Caco-2 (cell line): ENCODE results near the gene RPUSD4. TPM values are rescaled to one million over a fixed set of nuclear protein-coding genes. Genes with fewer than 3 reads are reported as not detected.

Experiments used
- BruUV-seq: library from RNA; stranded (reverse); fragments of 400-500 nt; replicated peaks from 2 replicates; lab custom pipeline; 2021; lab: Mats Ljungman, UMichigan
- CTCF ChIA-PET: fragments of 300-600 bp; sonication (Branson Sonifier 250); formaldehyde crosslinking; loops from one replicate; lab custom pipeline; 2022; ENCODE audit warnings: antibody characterized with exemption; lab: Charles Lee
- POLR2A ChIA-PET: fragments of 300-600 bp; sonication (Branson Sonifier 250); formaldehyde crosslinking; loops from one replicate; lab custom pipeline; 2022; ENCODE audit warnings: antibody characterized with exemption; lab: Charles Lee
- DNase-seq, 2 experiments: peaks; one replicate each; pipeline versions ENCODE4 v3.0.0 to v3.0.0-alpha.2; 2020 to 2022
- H3K27me3 ChIP-seq: replicated peaks from 2 replicates; pipeline ENCODE4 v1.6.0; 2011; ENCODE audit warnings: low read length; ENCODE audit not compliant: control insufficient read depth, insufficient read depth
- H3K36me3 ChIP-seq: 2 replicates; pipeline ENCODE4 v1.5.1; 2011; ENCODE audit warnings: low read length; ENCODE audit not compliant: control insufficient read depth, insufficient read depth
- H3K4me1 ChIP-seq: fragments of 250-450 bp; sonication (Bioruptor Pico); 2 replicates; pipeline ENCODE4 v1.5.1; 2020; ENCODE audit warnings: mild to moderate bottlenecking
- H3K4me3 ChIP-seq: 2 replicates; pipeline ENCODE4 v1.5.1; 2011; ENCODE audit warnings: low read depth, mild to moderate bottlenecking, control low read depth, low read length
- H3K9me3 ChIP-seq: fragments of 250-450 bp; sonication (Bioruptor Pico); 2 replicates; pipeline ENCODE4 v1.5.1; 2020; ENCODE audit warnings: mild to moderate bottlenecking, moderate library complexity
- H3K27ac Mint-ChIP-seq: one replicate; pipeline ENCODE4 v1.8.0; 2022; ENCODE audit warnings: mixed read lengths; ENCODE audit not compliant: unreplicated experiment
- H3K27me3 Mint-ChIP-seq: one replicate; pipeline ENCODE4 v1.8.0; 2022; ENCODE audit warnings: mixed read lengths; ENCODE audit not compliant: insufficient read depth, unreplicated experiment
- H3K36me3 Mint-ChIP-seq: one replicate; pipeline ENCODE4 v1.8.0; 2022; ENCODE audit warnings: mild to moderate bottlenecking, mixed read lengths; ENCODE audit not compliant: insufficient read depth, unreplicated experiment
- H3K4me1 Mint-ChIP-seq: one replicate; pipeline ENCODE4 v1.8.0; 2022; ENCODE audit warnings: low read depth, mixed read lengths; ENCODE audit not compliant: unreplicated experiment
- H3K4me3 Mint-ChIP-seq: one replicate; pipeline ENCODE4 v1.8.0; 2022; ENCODE audit warnings: mild to moderate bottlenecking, moderate library complexity, mixed read lengths; ENCODE audit not compliant: unreplicated experiment
- H3K9me3 Mint-ChIP-seq: one replicate; pipeline ENCODE4 v1.8.0; 2022; ENCODE audit warnings: mixed read lengths; ENCODE audit not compliant: unreplicated experiment
- CTCF ChIP-seq, 2 experiments: fragments of 200-600 bp in 1 of 2; IDR thresholded peaks; 1 replicate in 1 of 2; 2 replicates in 1 of 2; pipeline versions ENCODE4 v1.5.1 to v1.8.0; 2011 to 2022; ENCODE audit warnings: antibody characterized with exemption in 1 of 2, control low read depth in 1 of 2, inconsistent platforms in 1 of 2, low read depth in 1 of 2, low read length in 1 of 2, mild to moderate bottlenecking in 1 of 2, moderate library complexity in 1 of 2; ENCODE audit not compliant: insufficient read depth in 1 of 2, severe bottlenecking in 1 of 2, unreplicated experiment in 1 of 2
- intact Hi-C: fragments of 100-400 bp; cut with micrococcal nuclease; formaldehyde crosslinking; loops from one replicate; pipeline ENCODE4 v1.10.0; 2022; ENCODE audit not compliant: unreplicated experiment
- total RNA-seq: library from RNA; stranded (reverse); gene quantifications from 2 replicates; pipeline ENCODE4 v1.2.3, GENCODE V29; 2022

RPUSD4 gene
- total RNA-seq, 1 experiment from 2014 or later: 74.2 TPM

DNA sequence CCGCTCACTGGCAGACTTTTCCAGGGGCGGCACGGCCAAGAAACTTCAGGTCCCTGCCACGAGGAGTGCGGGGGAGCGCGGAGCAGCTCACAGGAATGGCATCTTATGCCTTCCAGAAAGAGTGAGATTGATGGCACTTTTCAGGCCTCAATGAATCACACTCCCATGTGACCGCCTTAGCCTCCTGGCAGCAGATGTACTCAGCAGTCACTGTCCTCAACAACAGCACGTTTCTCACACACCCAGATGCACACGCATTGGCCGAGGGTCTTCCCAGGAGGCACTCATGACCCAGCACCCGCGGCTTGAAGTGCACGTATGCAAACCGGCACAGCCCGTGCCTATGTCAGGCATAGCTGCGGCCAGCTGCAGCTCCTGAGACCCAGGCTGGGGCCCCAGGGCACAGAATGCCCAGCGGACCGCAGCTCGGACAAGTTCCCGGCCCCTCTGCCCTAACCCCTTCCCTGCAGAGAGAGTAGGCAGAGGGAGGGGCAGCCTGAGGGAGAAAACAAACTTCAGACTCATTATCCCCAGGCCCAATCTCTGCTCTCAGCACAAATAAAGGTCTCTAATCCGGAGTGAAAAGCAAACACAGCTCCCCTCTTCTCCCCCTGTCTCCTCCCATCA, 48.3 kb downstream of the RPUSD4 start:
- POLR2A ChIA-PET: interaction anchor here (0.6 kb wide), 1 partner anchor 75 kb away, joined by 4 read pairs; no protein-coding TSS in a partner anchor

GRCh38 chr11:126162306-126163030, 49.0 kb downstream of the RPUSD4 start:
- Mint-ChIP-seq H3K36me3 (no peaks in the 10 kb centered on the region), H3K9me3 (no peaks in the 10 kb centered on the region), H3K4me3 (no peak overlapping the region), H3K4me1 (peaks cover 7% of the 10 kb centered on the region), H3K27ac (no peak overlapping the region), H3K27me3 (no peaks in the 10 kb centered on the region)
- CTCF ChIA-PET: no interaction called here
- Histone ChIP-seq H3K4me3 (no peak overlapping the region), H3K9me3 (no peaks in the 10 kb centered on the region), H3K27me3 (no peaks in the 10 kb centered on the region), H3K36me3 (no peaks in the 10 kb centered on the region), H3K4me1 (peaks cover 33% of the 10 kb centered on the region)
- no peak for TF ChIP-seq CTCF (IDR thresholded peaks at IDR 0.05; ENCODE audit: insufficient read depth in 1 of 2, low read depth in 1 of 2, low read length in 1 of 2, severe bottlenecking in 1 of 2, unreplicated experiment in 1 of 2)
- intact Hi-C loops: no loop called here
- DNase-seq: no peak
- no TSS peak for BruUV-seq
- POLR2A ChIA-PET: interaction anchor here (0.6 kb wide), 1 partner anchor 75 kb away, joined by 4 read pairs; no protein-coding TSS in a partner anchor

More for the DNA sequence above, 48.3 kb downstream of the RPUSD4 start:
- H3K36me3 ChIP-seq: no peaks in the 10 kb centered on the region
- H3K4me1 Mint-ChIP-seq: peaks cover 7% of the 10 kb centered on the region
- no peaks in the 10 kb centered on the region for H3K9me3 Mint-ChIP-seq
- no peaks in the 10 kb centered on the region for H3K36me3 Mint-ChIP-seq
- H3K4me3 ChIP-seq: no peak overlapping the region
- no TSS peak for BruUV-seq
- no peaks in the 10 kb centered on the region for H3K27me3 Mint-ChIP-seq
- no peak for TF ChIP-seq CTCF (IDR thresholded peaks at IDR 0.05; ENCODE audit: insufficient read depth in 1 of 2, low read depth in 1 of 2, low read length in 1 of 2, severe bottlenecking in 1 of 2, unreplicated experiment in 1 of 2)
- no peaks in the 10 kb centered on the region for H3K27me3 ChIP-seq
- H3K9me3 ChIP-seq: no peaks in the 10 kb centered on the region
- peaks cover 26% of the 10 kb centered on the region for H3K4me1 ChIP-seq
- no peak overlapping the region for H3K4me3 Mint-ChIP-seq
- CTCF ChIA-PET: no interaction called here
- DNase-seq: no peak
- H3K27ac Mint-ChIP-seq: no peak overlapping the region
- intact Hi-C loops: no loop called here

DNA sequence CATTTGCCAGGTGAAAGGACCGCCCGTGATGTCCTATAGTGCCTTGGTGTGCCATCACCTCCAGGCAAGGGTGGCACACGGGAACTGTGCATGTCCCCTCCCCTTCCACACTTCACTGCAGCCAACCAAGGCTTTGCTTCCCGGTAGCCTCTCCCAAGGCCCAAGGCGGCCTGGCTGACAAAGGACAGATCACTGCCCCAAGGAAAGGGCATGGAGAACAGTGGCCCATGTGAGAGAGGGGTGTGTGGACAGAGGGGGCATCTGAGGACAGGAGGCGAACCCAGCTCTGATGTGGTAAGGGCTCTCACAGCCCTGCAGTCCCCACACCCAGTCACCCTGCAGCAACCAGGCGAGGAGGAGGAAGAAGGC, 50.4 kb downstream of the RPUSD4 start:
- Histone ChIP-seq H3K9me3 (no peaks in the 10 kb centered on the region), H3K36me3 (no peaks in the 10 kb centered on the region), H3K4me3 (no peak overlapping the region), H3K27me3 (no peaks in the 10 kb centered on the region), H3K4me1 (peaks cover 36% of the 10 kb centered on the region)
- Mint-ChIP-seq H3K36me3 (no peaks in the 10 kb centered on the region), H3K4me3 (no peak overlapping the region), H3K9me3 (no peaks in the 10 kb centered on the region), H3K4me1 (no peaks in the 10 kb centered on the region), H3K27ac (no peak overlapping the region), H3K27me3 (no peaks in the 10 kb centered on the region)
- POLR2A ChIA-PET: no interaction called here
- CTCF ChIA-PET: interaction anchor here (0.7 kb wide), 1 partner anchor 33 kb away, joined by 3 read pairs; no protein-coding TSS in a partner anchor
- intact Hi-C loops: no loop called here
- no TSS peak for BruUV-seq
- TF ChIP-seq CTCF (IDR thresholded peaks at IDR 0.05; ENCODE audit: insufficient read depth in 1 of 2, low read depth in 1 of 2, low read length in 1 of 2, severe bottlenecking in 1 of 2, unreplicated experiment in 1 of 2): no peak
- DNase-seq: no peak
